WTC11 (cell line): Measurements from ENCODE around the gene RPS15. TPM values are rescaled to one million over a fixed set of nuclear protein-coding genes. Genes with fewer than 3 reads are reported as not detected.

Source experiments
- ATAC-seq: fragments of 200-7000 bp; cut with Tn5 transposase; 2 replicates; pipeline ENCODE4 v1.10.0; 2021; ENCODE audit warnings: mild to moderate bottlenecking, moderate library complexity
- CTCF ChIA-PET: fragments of 300-600 bp; sonication (Branson Sonifier 250); formaldehyde crosslinking; loops from one replicate; lab custom pipeline; 2021; ENCODE audit warnings: antibody characterized with exemption; lab: Charles Lee
- POLR2A ChIA-PET: fragments of 350-600 bp; sonication (Branson Sonifier 250); formaldehyde crosslinking; loops from one replicate; lab custom pipeline; 2021; ENCODE audit warnings: antibody characterized with exemption; lab: Charles Lee
- DNase-seq: peaks from one replicate; pipeline ENCODE4 v3.0.0; 2021; ENCODE audit warnings: low spot score
- H3K27ac Mint-ChIP-seq: 2 replicates; pipeline ENCODE4 v1.8.0; 2021; ENCODE audit warnings: mixed read lengths
- H3K27me3 Mint-ChIP-seq: 2 replicates; pipeline ENCODE4 v1.8.0; 2021; ENCODE audit warnings: low read depth, mild to moderate bottlenecking, moderate library complexity, mixed read lengths
- H3K36me3 Mint-ChIP-seq: 2 replicates; pipeline ENCODE4 v1.8.0; 2021; ENCODE audit warnings: mixed read lengths
- H3K4me1 Mint-ChIP-seq: 2 replicates; pipeline ENCODE4 v1.8.0; 2022; ENCODE audit warnings: mixed read lengths
- H3K4me3 Mint-ChIP-seq: 2 replicates; pipeline ENCODE4 v1.8.0; 2021; ENCODE audit warnings: mild to moderate bottlenecking, moderate library complexity, mixed read lengths
- H3K9me3 Mint-ChIP-seq: 2 replicates; pipeline ENCODE4 v1.8.0; 2021; ENCODE audit warnings: mixed read lengths
- ATF1 ChIP-seq: sonication (generic); formaldehyde crosslinking; IDR thresholded peaks from 2 replicates; pipeline ENCODE4 v1.8.1; 2023; ENCODE audit warnings: mild to moderate bottlenecking, moderate library complexity, missing genetic modification reagents
- ATF3 ChIP-seq: sonication (generic); formaldehyde crosslinking; conservative IDR thresholded peaks from 2 replicates; pipeline ENCODE4 v1.8.1; 2022; ENCODE audit warnings: mild to moderate bottlenecking, missing genetic modification reagents
- ESRRA ChIP-seq: sonication (generic); formaldehyde crosslinking; IDR thresholded peaks from 2 replicates; pipeline ENCODE4 v1.8.1; 2022; ENCODE audit warnings: mild to moderate bottlenecking, missing genetic modification reagents, borderline replicate concordance
- GABPB1 ChIP-seq: sonication (generic); formaldehyde crosslinking; IDR thresholded peaks from 2 replicates; pipeline ENCODE4 v1.8.1; 2023; ENCODE audit warnings: mild to moderate bottlenecking, missing genetic modification reagents
- GRHL2 ChIP-seq: fragments of 250-450 bp; sonication (Bioruptor Pico); IDR thresholded peaks from 2 replicates; pipeline ENCODE4 v1.8.0; 2022; ENCODE audit warnings: mild to moderate bottlenecking, moderate library complexity; ENCODE audit not compliant: insufficient replicate concordance, severe bottlenecking
- GTF2I ChIP-seq: fragments of 250-450 bp; sonication (Bioruptor Pico); conservative IDR thresholded peaks from 2 replicates; pipeline ENCODE4 v1.4.0; 2021; ENCODE audit warnings: mild to moderate bottlenecking
- NFATC4 ChIP-seq: fragments of 250-450 bp; sonication (Bioruptor Pico); IDR thresholded peaks from 2 replicates; pipeline ENCODE4 v1.9.0; 2021; ENCODE audit warnings: mild to moderate bottlenecking
- SMAD4 ChIP-seq: sonication (generic); formaldehyde crosslinking; IDR thresholded peaks from 2 replicates; pipeline ENCODE4 v1.8.0; 2022; ENCODE audit warnings: mild to moderate bottlenecking, missing genetic modification reagents
- STAT6 ChIP-seq: sonication (generic); formaldehyde crosslinking; conservative IDR thresholded peaks from 2 replicates; pipeline ENCODE4 v1.8.1; 2023; ENCODE audit warnings: mild to moderate bottlenecking, low read depth, missing genetic modification reagents, moderate library complexity
- ZNF263 ChIP-seq: sonication (generic); formaldehyde crosslinking; IDR thresholded peaks from 2 replicates; pipeline ENCODE4 v1.8.1; 2022; ENCODE audit warnings: low read depth, mild to moderate bottlenecking, moderate library complexity, missing genetic modification reagents
- ZSCAN18 ChIP-seq: fragments of 250-450 bp; sonication (Bioruptor Pico); IDR thresholded peaks from 2 replicates; pipeline ENCODE4 v2.1.2; 2022; ENCODE audit warnings: mild to moderate bottlenecking, moderate library complexity
- total RNA-seq: library from RNA; stranded (reverse); gene quantifications from 3 replicates; pipeline ENCODE4 v1.2.3, GENCODE V29; 2021
- TF ChIP-seq, protein P1 (sequence below): fragments of 250-450 bp; sonication (Bioruptor Pico); IDR thresholded peaks from 2 replicates; pipeline ENCODE4 v1.9.0; 2021; ENCODE audit warnings: moderate library complexity, mild to moderate bottlenecking, inconsistent platforms, borderline replicate concordance
- TF ChIP-seq, protein P2 (sequence below): fragments of 250-450 bp; sonication (Bioruptor Pico); IDR thresholded peaks from 2 replicates; pipeline ENCODE4 v1.8.0; 2021; ENCODE audit warnings: mild to moderate bottlenecking
- TF ChIP-seq, protein P3 (sequence below): fragments of 250-450 bp; sonication (Bioruptor Pico); IDR thresholded peaks from 2 replicates; pipeline ENCODE4 v1.9.0; 2021; ENCODE audit warnings: mild to moderate bottlenecking
- TF ChIP-seq, protein P4 (sequence below): sonication (generic); formaldehyde crosslinking; IDR thresholded peaks from 2 replicates; pipeline ENCODE4 v1.8.1; 2022; ENCODE audit warnings: low read depth, mild to moderate bottlenecking, moderate library complexity, missing genetic modification reagents, borderline replicate concordance
- TF ChIP-seq, protein P5 (sequence below): fragments of 250-450 bp; sonication (Bioruptor Pico); IDR thresholded peaks from 2 replicates; pipeline ENCODE4 v1.9.0; 2021; ENCODE audit warnings: mild to moderate bottlenecking
- TF ChIP-seq, protein P6 (sequence below): sonication (generic); formaldehyde crosslinking; IDR thresholded peaks from 2 replicates; pipeline ENCODE4 v1.8.1; 2023; ENCODE audit warnings: mild to moderate bottlenecking, missing genetic modification reagents

The RPS15 gene
- total RNA-seq, 1 experiment from 2014 or later: 1,932 TPM

DNA sequence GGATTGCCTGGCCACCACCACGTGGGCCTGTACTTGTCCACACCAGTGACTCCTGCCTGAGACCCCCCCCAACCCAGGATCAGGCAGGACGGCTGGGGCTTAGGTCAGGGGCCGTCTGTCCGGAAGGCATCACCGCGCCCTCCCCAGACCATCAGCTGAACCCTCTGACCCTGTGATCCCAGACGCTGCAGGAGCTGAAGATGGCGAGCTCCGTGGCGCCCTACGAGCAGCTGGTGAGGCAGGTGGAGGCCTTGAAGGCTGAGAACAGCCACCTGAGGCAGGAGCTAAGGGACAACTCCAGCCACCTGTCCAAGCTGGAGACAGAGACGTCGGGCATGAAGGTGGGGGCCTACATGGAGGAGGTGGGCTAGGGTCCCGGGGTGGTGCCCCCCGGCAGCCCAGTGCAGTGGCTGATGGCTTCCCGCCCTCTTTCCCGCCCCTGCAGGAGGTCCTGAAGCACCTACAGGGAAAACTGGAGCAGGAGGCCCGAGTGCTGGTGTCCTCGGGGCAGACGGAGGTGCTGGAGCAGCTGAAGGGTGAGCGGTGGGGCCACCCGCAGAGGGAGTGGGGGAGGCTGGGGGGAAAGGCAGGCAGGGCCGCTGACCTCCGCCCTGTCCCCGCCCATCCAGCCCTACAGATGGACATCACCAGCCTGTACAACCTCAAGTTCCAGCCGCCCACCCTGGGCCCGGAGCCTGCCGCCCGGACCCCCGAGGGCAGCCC lies 14.8 kb downstream of the RPS15 start (continued):
- TF ChIP-seq, protein P1, sequence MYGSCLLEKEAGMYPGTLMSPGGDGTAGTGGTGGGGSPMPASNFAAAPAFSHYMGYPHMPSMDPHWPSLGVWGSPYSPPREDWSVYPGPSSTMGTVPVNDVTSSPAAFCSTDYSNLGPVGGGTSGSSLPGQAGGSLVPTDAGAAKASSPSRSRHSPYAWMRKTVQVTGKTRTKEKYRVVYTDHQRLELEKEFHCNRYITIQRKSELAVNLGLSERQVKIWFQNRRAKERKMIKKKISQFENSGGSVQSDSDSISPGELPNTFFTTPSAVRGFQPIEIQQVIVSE (CRISPR knock-in tag): no peak
- TF ChIP-seq ZNF263 (CRISPR knock-in tag) (no peak), GTF2I (CRISPR knock-in tag) (no peak), GRHL2 (CRISPR knock-in tag) (no peak)
- TF ChIP-seq, protein P2, sequence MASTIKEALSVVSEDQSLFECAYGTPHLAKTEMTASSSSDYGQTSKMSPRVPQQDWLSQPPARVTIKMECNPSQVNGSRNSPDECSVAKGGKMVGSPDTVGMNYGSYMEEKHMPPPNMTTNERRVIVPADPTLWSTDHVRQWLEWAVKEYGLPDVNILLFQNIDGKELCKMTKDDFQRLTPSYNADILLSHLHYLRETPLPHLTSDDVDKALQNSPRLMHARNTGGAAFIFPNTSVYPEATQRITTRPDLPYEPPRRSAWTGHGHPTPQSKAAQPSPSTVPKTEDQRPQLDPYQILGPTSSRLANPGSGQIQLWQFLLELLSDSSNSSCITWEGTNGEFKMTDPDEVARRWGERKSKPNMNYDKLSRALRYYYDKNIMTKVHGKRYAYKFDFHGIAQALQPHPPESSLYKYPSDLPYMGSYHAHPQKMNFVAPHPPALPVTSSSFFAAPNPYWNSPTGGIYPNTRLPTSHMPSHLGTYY (CRISPR knock-in tag): no peak
- TF ChIP-seq, protein P3, sequence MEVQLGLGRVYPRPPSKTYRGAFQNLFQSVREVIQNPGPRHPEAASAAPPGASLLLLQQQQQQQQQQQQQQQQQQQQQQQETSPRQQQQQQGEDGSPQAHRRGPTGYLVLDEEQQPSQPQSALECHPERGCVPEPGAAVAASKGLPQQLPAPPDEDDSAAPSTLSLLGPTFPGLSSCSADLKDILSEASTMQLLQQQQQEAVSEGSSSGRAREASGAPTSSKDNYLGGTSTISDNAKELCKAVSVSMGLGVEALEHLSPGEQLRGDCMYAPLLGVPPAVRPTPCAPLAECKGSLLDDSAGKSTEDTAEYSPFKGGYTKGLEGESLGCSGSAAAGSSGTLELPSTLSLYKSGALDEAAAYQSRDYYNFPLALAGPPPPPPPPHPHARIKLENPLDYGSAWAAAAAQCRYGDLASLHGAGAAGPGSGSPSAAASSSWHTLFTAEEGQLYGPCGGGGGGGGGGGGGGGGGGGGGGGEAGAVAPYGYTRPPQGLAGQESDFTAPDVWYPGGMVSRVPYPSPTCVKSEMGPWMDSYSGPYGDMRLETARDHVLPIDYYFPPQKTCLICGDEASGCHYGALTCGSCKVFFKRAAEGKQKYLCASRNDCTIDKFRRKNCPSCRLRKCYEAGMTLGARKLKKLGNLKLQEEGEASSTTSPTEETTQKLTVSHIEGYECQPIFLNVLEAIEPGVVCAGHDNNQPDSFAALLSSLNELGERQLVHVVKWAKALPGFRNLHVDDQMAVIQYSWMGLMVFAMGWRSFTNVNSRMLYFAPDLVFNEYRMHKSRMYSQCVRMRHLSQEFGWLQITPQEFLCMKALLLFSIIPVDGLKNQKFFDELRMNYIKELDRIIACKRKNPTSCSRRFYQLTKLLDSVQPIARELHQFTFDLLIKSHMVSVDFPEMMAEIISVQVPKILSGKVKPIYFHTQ (CRISPR knock-in tag): no peak
- TF ChIP-seq, all 79 proteins: peak for 0

DNA sequence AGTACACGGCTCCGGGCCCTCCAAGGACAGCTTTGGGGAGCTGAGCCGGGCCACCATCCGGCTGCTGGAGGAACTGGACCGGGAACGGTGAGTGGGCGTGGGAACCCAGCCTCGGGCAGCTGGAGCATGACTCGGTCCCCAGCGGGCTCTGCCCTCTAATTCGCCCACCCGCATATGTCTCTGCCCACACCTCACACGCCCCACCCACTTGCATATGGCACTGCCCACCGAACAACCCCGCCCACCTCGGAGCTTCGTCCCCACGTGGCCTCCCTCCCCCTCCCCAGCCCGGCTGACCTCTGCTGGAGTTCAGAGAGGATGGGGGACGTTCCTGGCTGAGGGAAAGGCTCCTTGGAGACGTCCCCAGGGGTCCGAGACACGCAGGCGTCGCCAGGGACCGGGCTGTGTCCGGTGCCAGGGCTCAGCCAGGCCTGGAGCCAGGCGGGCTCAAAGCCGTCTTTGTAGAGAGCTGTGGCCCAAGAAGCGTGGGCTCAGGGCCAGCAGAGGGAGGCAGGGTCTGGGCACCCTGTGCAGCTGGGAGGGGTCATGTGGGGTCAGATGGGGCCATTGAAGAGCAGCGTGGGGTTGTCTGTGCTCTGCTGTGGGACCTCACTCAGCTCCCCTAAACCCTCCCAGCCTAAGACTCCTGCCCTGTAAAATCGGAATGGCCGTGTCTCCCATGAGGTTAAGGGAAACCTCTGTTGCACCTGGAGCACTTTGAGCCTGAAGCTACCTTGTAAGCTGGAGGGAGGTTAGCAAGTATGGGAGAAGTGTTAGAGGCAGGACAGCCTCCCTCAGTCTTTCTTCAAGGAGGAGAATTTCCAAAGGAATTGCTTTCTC lies 15.5 kb downstream of the RPS15 start:
- DNase-seq: no peak
- peaks cover 8% of the 10 kb centered on the region; the same call in 1 of the 2 replicates for H3K4me1 Mint-ChIP-seq
- peaks cover 63% of the 10 kb centered on the region for H3K27me3 Mint-ChIP-seq
- H3K36me3 Mint-ChIP-seq: no peaks in the 10 kb centered on the region
- CTCF ChIA-PET: interaction anchor here (0.6 to 5.2 kb wide), 9 partner anchors 9 to 384 kb away, joined by 3 to 76 read pairs (median 5); partner anchors contain the start of genes PCSK4 and REEP6
- H3K27ac Mint-ChIP-seq: no peak overlapping the region
- POLR2A ChIA-PET: interaction anchor here (1.1 kb wide), 1 partner anchor 9 kb away, joined by 8 read pairs; no protein-coding TSS in a partner anchor
- H3K4me3 Mint-ChIP-seq: no peak overlapping the region
- no peak for ATAC-seq
- no peaks in the 10 kb centered on the region for H3K9me3 Mint-ChIP-seq
- TF ChIP-seq NFATC4 (CRISPR knock-in tag) (no peak), ZSCAN18 (CRISPR knock-in tag) (no peak), ESRRA (CRISPR knock-in tag) (no peak), ATF1 (CRISPR knock-in tag) (no peak), ATF3 (CRISPR knock-in tag) (no peak), GABPB1 (CRISPR knock-in tag) (no peak), SMAD4 (no peak), STAT6 (no peak)
- TF ChIP-seq, protein P4, sequence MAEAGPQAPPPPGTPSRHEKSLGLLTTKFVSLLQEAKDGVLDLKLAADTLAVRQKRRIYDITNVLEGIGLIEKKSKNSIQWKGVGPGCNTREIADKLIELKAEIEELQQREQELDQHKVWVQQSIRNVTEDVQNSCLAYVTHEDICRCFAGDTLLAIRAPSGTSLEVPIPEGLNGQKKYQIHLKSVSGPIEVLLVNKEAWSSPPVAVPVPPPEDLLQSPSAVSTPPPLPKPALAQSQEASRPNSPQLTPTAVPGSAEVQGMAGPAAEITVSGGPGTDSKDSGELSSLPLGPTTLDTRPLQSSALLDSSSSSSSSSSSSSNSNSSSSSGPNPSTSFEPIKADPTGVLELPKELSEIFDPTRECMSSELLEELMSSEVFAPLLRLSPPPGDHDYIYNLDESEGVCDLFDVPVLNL (CRISPR knock-in tag): no peak
- TF ChIP-seq, protein P5, sequence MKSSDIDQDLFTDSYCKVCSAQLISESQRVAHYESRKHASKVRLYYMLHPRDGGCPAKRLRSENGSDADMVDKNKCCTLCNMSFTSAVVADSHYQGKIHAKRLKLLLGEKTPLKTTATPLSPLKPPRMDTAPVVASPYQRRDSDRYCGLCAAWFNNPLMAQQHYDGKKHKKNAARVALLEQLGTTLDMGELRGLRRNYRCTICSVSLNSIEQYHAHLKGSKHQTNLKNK: no peak
- TF ChIP-seq, protein P2 (CRISPR knock-in tag): no peak
- TF ChIP-seq, protein P6, sequence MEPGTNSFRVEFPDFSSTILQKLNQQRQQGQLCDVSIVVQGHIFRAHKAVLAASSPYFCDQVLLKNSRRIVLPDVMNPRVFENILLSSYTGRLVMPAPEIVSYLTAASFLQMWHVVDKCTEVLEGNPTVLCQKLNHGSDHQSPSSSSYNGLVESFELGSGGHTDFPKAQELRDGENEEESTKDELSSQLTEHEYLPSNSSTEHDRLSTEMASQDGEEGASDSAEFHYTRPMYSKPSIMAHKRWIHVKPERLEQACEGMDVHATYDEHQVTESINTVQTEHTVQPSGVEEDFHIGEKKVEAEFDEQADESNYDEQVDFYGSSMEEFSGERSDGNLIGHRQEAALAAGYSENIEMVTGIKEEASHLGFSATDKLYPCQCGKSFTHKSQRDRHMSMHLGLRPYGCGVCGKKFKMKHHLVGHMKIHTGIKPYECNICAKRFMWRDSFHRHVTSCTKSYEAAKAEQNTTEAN (CRISPR knock-in tag): no peak
